ENCODE data around the gene ADARB1.

GRCh38 chr21:45112371-45112770, 38.0 kb downstream of the ADARB1 start:
- no peak for TF ChIP-seq YY1 (IDR thresholded peaks at IDR 0.05; ENCODE audit: insufficient read depth, insufficient read length)
- TF ChIP-seq ZNF274 (IDR thresholded peaks at IDR 0.05; ENCODE audit: low read depth, low read length), result no peak

Measured in NT2/D1 (cell line).